Activated T-helper 9 cell treated with anti-CD3 and anti-CD28 coated beads, Interleukin-2, amount 50 U/mL, for 16 hours (primary cell): ENCODE results near the gene MAPKAP1.
"Not testable (repeated sequence)": the region's sequence is repeated elsewhere in the genome, so short reads cannot be mapped to it uniquely, and the experiment has no call there.

Experiments used
- DNase-seq: peaks from one replicate; pipeline ENCODE4 v3.0.0-alpha.2; 2020; ENCODE audit warnings: low read depth

Gene MAPKAP1

DNA sequence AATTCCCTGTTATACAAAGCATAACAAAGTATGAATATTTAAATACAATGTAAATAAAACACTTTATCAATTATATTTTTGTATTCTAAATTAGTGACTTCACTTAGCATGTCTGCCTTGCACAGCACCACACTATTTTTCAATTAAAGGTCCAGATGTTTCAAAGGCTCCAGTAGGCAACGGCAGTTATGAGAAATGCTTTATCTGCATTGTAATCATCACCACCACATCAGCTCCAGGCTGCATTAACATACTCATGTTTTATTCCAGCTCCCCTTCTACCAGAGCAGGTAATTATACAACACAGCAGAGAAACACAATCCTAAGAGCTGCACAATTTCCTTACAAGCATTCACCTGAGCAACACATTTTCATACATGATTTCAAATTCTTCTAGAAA is 102.8 kb downstream of the MAPKAP1 start:
- DNase-seq = no peak

DNA sequence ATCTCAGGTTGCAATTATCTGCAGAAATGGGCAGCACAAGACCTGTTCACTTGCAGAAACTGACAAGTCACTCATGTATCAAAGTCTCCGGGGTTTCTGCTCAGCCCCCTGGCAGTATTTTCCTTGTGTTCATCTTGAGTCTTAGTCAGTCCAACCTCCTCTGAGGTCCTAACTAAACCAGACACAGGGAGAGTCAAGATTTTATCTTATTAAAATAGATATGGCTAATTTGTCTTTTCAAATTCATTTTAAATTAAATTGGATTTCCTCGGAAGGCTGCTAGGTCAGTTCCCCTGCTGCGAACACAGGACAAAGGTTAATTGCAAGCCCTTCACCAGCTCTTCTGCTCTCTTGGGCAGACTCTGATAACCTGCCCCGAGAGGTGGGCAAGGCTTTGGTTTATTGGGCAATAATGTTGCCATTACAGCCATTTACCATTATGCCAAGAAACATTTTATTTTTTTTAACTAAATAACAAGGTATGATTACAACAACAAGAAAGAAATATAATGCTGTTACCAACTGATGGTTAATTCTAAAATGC is 103.5 kb downstream of the MAPKAP1 start:
- no peak for DNase-seq

DNA sequence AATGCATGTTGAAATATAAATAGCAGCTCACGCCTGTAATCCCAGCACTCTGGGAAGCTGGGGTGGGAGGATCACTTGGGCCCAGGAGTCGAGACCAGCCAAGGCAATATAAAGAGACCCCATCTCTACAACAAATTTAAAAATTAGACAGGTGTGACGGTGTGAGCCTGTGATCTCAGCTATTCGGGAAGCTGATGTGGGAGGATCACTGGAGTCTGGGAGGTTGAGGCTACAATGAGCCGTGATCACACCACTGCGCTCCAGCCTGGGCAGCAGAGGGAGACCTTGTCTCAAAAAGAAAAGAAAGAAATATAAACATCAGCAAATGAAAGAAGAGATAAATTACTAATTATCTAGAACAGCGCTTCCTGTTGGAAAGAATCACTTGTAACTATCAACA is 105.0 kb downstream of the MAPKAP1 start:
- DNase-seq = no peak

DNA sequence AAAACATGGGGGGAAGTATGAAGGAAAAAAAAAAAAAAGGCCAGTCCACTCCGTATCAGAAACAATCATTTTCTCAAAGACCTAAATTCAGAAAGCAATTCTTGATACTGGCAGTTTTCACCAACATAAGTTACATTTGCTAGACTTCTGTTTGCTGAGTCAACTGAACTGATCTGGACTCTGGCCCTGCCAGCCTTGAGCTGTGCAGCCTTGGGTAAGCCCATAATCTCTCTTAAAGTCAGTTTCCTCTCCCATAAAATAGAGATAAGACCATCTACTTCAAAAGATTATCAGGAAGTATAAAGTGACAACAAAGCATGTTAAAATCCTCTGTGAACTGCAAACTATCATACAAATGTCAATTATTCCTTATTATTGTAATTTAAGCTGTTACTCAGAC is 106.8 kb downstream of the MAPKAP1 start:
- no peak for DNase-seq

- DNase-seq = no peak
These were observed 112.8 kb downstream of the MAPKAP1 start for GRCh38 chr9:125594223-125594610.

DNA sequence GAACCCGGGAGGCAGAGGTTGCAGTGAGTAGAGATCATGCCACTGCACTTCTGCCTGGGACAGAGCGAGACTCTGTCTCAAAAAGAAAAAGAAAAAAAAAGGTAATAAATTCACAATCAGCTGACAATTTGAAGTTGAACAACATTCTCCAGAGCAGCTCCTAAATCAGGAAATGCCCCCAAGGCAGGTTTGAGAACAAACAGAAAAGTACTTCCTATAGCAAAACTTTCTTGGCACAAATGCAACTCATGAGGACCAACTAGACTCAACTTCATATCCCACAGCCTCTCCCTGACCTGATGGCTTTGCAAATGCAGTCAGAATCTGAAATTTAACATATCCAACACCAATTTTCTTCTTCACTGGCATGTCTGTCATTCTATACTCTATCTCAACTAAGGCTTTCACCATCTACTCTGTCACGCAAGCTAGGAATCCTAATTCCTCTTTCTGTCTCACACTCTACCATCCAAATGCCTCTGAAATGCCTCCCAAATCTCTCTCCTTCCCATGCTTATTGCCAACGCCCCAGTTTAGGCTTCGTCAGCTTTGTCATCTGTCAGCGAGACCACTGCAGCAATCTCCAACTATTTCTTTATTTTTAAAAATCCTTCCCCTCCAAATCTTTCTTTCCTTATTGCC is 113.3 kb downstream of the MAPKAP1 start:
- no peak for DNase-seq

DNA sequence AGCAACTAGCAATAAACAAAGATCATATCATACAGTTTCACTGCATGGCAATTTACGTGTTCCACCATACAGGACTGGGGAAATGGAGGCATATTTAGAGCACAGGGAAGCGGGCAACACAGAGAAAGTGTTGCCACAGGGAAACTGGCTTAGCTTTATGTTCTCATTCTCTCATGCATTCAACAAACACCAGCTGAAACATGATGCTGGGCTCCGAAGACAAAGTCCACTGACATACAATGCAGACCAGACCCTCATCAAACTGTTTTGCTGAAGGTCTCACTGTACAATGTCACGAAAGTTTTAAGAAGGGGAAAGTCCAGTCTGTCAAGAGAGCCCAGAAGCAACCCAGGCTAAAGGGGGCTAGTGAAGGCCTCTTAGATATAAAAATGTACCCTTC is 115.1 kb downstream of the MAPKAP1 start:
- no peak for DNase-seq

DNA sequence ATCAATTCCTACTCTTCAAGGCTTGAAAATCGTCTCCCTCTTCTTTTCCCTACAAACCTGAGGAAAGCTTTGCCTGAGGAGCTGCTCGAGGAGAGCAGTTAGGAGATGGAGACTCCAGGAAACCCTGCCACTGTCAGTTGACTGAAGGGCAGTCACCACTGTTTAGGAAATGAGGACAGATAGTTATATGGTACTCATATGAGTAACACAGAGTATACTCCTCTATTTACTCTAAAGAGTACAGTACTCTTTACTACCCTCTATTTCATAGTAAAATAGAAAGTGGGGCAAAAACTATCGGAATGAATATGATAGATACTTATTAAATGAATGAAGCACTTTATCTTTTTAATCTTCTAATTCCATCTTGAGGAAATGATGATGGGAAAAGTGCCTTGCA is 115.8 kb downstream of the MAPKAP1 start:
- DNase-seq = no peak

- no peak for DNase-seq
These were observed 117.7 kb downstream of the MAPKAP1 start for GRCh38 chr9:125589287-125589686.

DNA sequence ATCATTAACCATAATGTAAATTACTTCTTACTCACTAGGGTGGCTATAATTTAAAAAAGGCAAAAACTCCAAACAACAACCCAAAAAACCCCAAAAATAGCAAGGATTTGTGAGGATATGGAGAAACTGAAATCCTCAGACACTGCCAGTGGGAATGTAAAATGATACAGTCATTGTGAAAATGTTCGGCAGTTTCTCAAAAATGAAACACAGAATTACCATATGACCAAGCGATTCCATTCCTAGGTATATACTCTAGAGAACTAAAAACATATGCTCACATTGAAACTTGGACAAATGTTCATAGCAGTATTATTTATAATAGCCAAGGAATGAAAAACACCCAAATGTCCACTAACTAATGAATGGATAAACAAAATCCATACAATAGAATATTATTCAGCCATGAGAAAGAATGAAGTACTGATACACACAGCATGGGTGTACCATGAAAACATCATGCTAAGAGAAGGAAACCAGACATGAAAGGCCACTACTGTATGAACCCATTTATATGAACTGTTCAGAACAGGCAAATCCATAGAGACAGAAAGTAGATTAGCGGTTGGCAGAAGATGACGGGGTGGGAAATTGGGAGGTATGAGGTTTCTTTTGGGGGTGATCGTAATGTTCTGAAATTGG is 119.1 kb downstream of the MAPKAP1 start:
- DNase-seq = no peak

GRCh38 chr9:125586172-125586511 is 120.9 kb downstream of the MAPKAP1 start:
- DNase-seq = no peak

- no peak for DNase-seq
These were observed 121.4 kb downstream of the MAPKAP1 start for GRCh38 chr9:125585503-125586171.

GRCh38 chr9:125580701-125581286 is 126.2 kb downstream of the MAPKAP1 start:
- no peak for DNase-seq

DNA sequence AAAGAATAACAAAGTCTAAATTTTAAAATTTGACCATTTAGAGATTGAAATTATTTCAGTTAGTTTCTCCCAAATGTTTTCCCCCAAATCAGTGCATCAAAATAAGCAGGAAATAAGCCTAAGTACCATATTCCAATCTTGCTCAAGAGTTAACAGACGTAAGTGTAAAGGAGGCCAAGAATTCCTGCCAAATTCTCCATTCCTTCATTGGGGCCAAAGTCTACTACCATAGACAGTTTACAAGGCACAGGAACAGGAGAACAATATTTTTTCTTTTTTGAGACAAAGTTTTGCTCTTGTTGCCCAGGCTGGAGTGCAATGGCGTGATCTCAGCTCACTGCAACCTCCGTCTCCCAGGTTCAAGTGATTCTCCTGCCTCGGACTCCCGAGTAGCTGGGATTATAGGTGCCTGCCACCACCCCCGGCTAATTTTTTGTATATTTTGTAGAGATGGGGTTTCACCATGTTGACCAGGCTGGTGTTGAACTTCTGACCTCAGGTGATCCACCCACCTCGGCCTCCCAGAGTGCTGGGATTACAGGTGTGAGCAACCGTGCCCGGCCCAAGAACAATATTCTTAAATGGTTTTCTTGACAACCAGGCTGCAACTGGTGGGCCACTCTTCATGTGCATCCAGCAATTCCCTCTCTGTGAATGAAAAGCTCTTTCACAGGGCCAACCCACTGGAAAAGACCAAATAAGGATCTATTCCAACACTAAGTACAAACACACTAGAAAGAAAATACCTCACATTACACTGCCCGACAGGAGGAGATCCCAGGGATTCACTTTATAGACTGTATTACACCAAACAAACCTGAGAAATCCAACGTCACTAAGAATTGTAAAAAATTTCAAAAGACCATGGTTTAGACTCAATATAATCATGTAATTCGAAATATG is 127.7 kb downstream of the MAPKAP1 start:
- no peak for DNase-seq

DNA sequence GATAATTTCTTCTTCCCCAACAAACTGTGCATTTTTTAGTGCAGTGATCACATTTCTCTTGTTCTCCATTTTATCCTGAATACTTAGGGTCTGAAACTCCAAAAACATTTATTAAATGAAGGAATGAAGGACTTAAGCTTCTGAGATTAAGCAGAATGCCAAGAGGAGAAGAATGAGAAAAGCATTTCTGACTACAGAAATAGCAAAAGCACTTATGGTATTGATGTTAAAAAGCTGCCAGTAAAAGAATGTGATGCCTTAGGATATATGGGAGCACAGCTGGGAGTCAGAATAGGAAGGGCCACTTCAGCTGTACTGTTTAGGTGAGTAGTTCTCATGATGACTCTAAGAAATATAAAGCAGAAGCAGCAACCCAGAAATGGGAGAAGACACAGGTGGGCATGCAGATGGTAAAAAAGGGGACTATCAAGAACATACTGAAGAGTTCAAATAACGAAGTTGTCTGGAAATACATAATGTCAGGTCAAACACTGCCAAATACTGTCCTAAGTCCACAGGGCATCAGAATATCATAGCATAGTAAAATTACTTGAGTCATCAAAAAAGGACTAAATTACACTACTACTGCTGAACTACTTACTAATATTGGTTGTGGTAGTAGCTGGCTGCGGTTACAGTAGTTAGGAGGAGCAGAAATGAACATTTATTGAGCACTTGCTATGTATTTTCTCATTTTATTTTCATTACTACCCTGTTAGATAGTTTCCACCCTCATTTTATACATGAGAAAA is 132.7 kb downstream of the MAPKAP1 start:
- no peak for DNase-seq

DNA sequence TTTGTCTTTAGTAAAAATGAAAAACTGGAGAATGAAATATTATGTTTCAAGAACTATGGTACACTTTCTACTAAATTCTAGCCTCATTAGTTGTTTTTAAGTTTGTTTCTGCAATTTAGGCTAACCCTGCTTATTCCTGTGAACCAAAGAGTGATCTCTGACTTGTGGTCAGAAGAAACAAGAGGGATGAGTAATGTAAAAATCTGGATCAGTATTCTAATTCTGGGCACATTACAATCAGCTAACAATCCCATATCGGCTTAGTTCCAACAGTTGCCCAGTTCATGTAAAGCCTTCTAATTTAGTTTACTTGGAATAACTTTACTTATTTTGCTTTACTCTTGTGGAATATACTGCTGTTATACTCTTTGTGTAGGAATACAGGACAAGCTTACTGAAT is 134.5 kb downstream of the MAPKAP1 start:
- DNase-seq = not testable (repeated sequence)

- DNase-seq = not testable (repeated sequence)
These were observed 135.2 kb downstream of the MAPKAP1 start for GRCh38 chr9:125571824-125572223.

GRCh38 chr9:125570246-125570645 is 136.8 kb downstream of the MAPKAP1 start:
- no peak for DNase-seq

DNA sequence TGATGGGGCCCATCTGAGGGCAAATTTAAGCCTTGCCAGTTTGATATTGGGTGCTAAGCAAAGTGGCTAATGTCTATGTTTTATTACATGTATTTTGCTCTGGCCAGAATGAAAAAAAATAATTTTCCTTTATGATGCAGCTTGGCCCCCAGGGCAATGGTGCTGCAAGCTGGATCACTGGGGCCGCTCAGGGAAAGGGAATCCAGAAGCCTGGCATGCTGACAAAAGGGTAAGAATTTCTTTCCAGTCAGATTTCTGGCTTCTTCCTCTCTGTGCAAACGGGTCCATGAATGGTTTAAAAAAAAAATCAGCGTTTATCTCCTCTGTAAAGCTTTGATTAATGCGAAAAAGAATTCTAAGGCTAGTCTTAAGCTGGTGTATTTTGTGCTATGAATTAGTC is 138.4 kb downstream of the MAPKAP1 start:
- DNase-seq = no peak

GRCh38 chr9:125566051-125566450 is 141.0 kb downstream of the MAPKAP1 start:
- DNase-seq = not testable (repeated sequence)

GRCh38 chr9:125565126-125565525 is 141.9 kb downstream of the MAPKAP1 start:
- DNase-seq = no peak
